Peyer's patch (tissue), 4 donors: ENCODE measurements around the gene PNPO. TPM values are rescaled to one million over a fixed set of nuclear protein-coding genes. Genes with fewer than 3 reads are reported as not detected.
"Not testable (repeated sequence)": the region's sequence is repeated elsewhere in the genome, so short reads cannot be mapped to it uniquely, and the experiment has no call there.

ENCODE experiments used
- DNase-seq, 3 donors: peaks; one replicate each; pipeline ENCODE4 v3.0.0-alpha.2; 2017 to 2019
- H3K27ac ChIP-seq, 4 donors: fragments of 200-600 bp; sonication (generic); one replicate each; pipeline ENCODE4 v1.5.1; 2016 to 2019
- H3K27me3 ChIP-seq, 2 donors: fragments of 200-600 bp; sonication (generic); one replicate each; pipeline ENCODE4 v1.5.1; 2019
- H3K36me3 ChIP-seq, 3 donors: fragments of 200-600 bp; sonication (generic); one replicate each; pipeline ENCODE4 v1.5.1; 2016 to 2019
- H3K4me1 ChIP-seq, 4 donors: fragments of 200-600 bp; sonication (generic); one replicate each; pipeline ENCODE4 v1.5.1; 2016 to 2019
- H3K4me3 ChIP-seq, 4 donors: fragments of 200-600 bp; sonication (generic); 1 replicate in 3 of 4; 2 replicates in 1 of 4; pipeline ENCODE4 v1.5.1; 2016 to 2019; ENCODE audit warnings: mild to moderate bottlenecking in 1 of 4
- H3K9me3 ChIP-seq, 4 donors: fragments of 200-600 bp; sonication (generic); one replicate each; pipeline ENCODE4 v1.5.1; 2016 to 2019; ENCODE audit warnings: mild to moderate bottlenecking in 1 of 4
- CTCF ChIP-seq, 6 experiments: fragments of 450-650 bp in 4 of 6; fragments of 200-600 bp in 2 of 6; sonication (generic) in 1 of 6; IDR thresholded peaks; one replicate each; pipeline ENCODE4 v1.5.1; 2017 to 2019; ENCODE audit warnings: antibody characterized with exemption in 6 of 6, mild to moderate bottlenecking in 3 of 6, moderate library complexity in 1 of 6
- POLR2A ChIP-seq, 2 donors: fragments of 450-650 bp; IDR thresholded peaks; one replicate each; pipeline ENCODE4 v1.5.1; 2017; ENCODE audit warnings: antibody characterized with exemption in 2 of 2, mild to moderate bottlenecking in 2 of 2, moderate library complexity in 2 of 2
- total RNA-seq, 4 donors: library from RNA; depleted of rRNA; stranded (reverse); fragments of >200 nt; gene quantifications; one replicate each; pipeline ENCODE4 v1.1.0, GENCODE V29; 2016

PNPO gene
- total RNA-seq, 4 donors from 2014 or later: 23.9 to 103 (median 64.6) TPM

GRCh38 chr17:47915776-47916398 lies 25.5 kb upstream of the PNPO start:
- no peaks in the 10 kb centered on the region for H3K9me3 ChIP-seq

GRCh38 chr17:47916489-47917208 lies 24.7 kb upstream of the PNPO start:
- TF ChIP-seq POLR2A (IDR thresholded peaks at IDR 0.05): no peak
- no peak for DNase-seq
- H3K27ac ChIP-seq: no peak overlapping the region
- H3K9me3 ChIP-seq: no peaks in the 10 kb centered on the region
- no peaks in the 10 kb centered on the region for H3K27me3 ChIP-seq
- H3K4me1 ChIP-seq: no peaks in the 10 kb centered on the region
- H3K4me3 ChIP-seq: no peak overlapping the region
- H3K36me3 ChIP-seq: peaks cover 0 to 21% (median 0%) of the 10 kb centered on the region in 3 donors

More at GRCh38 chr17:47915776-47916398, 25.5 kb upstream of the PNPO start:
- peaks cover 0 to 21% (median 0%) of the 10 kb centered on the region in 3 donors for H3K36me3 ChIP-seq
- no peaks in the 10 kb centered on the region for H3K27me3 ChIP-seq
- no peak overlapping the region for H3K27ac ChIP-seq
- no peaks in the 10 kb centered on the region for H3K4me1 ChIP-seq
- no peak for DNase-seq
- TF ChIP-seq POLR2A (IDR thresholded peaks at IDR 0.05) (no peak), CTCF (IDR thresholded peaks at IDR 0.05) (no peak)
- H3K4me3 ChIP-seq: no peak overlapping the region

- Histone ChIP-seq H3K27ac (no peak overlapping the region), H3K27me3 (no peaks in the 10 kb centered on the region), H3K4me3 (no peak overlapping the region), H3K4me1 (no peaks in the 10 kb centered on the region), H3K36me3 (peaks cover 0 to 22% (median 0%) of the 10 kb centered on the region in 3 donors), H3K9me3 (no peaks in the 10 kb centered on the region)
- DNase-seq: no peak
- no peak for TF ChIP-seq CTCF (IDR thresholded peaks at IDR 0.05)
- TF ChIP-seq POLR2A (IDR thresholded peaks at IDR 0.05): no peak
These were observed 23.8 kb upstream of the PNPO start for GRCh38 chr17:47917581-47917980.

GRCh38 chr17:47918006-47918405 lies 23.4 kb upstream of the PNPO start:
- H3K27me3 ChIP-seq: no peaks in the 10 kb centered on the region
- peaks cover 0 to 26% (median 0%) of the 10 kb centered on the region in 3 donors for H3K36me3 ChIP-seq
- H3K9me3 ChIP-seq: no peaks in the 10 kb centered on the region
- TF ChIP-seq POLR2A (IDR thresholded peaks at IDR 0.05) (no peak), CTCF (IDR thresholded peaks at IDR 0.05) (no peak)
- H3K27ac ChIP-seq: no peak overlapping the region
- H3K4me3 ChIP-seq: no peak overlapping the region
- no peak for DNase-seq
- no peaks in the 10 kb centered on the region for H3K4me1 ChIP-seq

- Histone ChIP-seq H3K9me3 (no peaks in the 10 kb centered on the region), H3K27me3 (no peaks in the 10 kb centered on the region), H3K4me3 (no peak overlapping the region), H3K27ac (no peak overlapping the region), H3K4me1 (no peaks in the 10 kb centered on the region), H3K36me3 (peaks cover 0 to 36% (median 0%) of the 10 kb centered on the region in 3 donors)
- no peak for TF ChIP-seq POLR2A (IDR thresholded peaks at IDR 0.05)
- no peak for TF ChIP-seq CTCF (IDR thresholded peaks at IDR 0.05)
- DNase-seq: no peak
These were observed 22.4 kb upstream of the PNPO start for GRCh38 chr17:47918991-47919390.

- DNase-seq, H3K9me3 ChIP-seq, H3K4me1 ChIP-seq, H3K4me3 ChIP-seq, H3K27me3 ChIP-seq, H3K27ac ChIP-seq: not testable (repeated sequence)
- H3K36me3 ChIP-seq: peaks cover 0 to 45% (median 0%) of the 10 kb centered on the region in 3 donors
These were observed 21.5 kb upstream of the PNPO start for GRCh38 chr17:47919889-47920288.
